GM12801 (cell line): Measurements from ENCODE around the gene SEMA5A.

ENCODE experiments used
- TF ChIP-seq, protein P1 (sequence below): IDR thresholded peaks from one replicate; pipeline ENCODE4 v1.5.1; 2011; ENCODE audit warnings: control low read depth; ENCODE audit not compliant: insufficient read length; ENCODE audit errors: extremely low read depth

SEMA5A gene

DNA sequence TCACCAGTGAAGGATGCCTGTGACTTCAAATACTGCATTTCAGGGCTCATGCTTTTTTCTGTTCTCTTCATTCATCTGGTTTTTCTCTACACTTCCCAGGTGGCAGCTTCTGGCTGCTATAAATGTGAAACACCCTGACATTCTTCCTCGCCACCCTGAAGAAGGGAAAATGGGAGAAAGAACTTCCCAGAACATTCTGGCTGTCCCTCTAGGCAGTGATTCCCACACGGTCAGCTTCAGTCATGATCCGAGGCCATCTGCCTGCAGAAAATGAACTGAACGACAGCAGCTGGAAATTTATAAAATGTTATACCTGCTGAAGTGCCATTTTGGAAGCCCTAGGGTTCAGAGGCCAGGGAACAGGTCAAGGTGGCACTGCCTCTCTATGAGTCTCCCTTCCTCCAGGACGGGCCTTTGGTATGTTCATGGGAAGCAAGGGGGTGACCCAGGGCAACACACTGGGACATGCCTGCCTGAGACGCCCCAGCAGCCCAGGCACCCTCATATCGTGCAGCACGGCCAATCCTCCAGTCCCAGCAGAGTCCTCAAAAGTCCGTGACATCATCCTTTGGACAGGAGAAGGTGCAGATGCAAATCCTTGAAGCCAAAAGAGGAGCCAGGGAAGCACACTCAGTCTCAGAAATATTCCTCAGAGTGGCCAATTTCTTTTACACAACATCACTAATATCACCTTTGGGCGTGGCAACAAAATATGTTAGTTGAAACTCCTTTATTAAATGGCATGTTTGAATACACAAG is 107.1 kb downstream of the SEMA5A start:
- TF ChIP-seq, protein P1, sequence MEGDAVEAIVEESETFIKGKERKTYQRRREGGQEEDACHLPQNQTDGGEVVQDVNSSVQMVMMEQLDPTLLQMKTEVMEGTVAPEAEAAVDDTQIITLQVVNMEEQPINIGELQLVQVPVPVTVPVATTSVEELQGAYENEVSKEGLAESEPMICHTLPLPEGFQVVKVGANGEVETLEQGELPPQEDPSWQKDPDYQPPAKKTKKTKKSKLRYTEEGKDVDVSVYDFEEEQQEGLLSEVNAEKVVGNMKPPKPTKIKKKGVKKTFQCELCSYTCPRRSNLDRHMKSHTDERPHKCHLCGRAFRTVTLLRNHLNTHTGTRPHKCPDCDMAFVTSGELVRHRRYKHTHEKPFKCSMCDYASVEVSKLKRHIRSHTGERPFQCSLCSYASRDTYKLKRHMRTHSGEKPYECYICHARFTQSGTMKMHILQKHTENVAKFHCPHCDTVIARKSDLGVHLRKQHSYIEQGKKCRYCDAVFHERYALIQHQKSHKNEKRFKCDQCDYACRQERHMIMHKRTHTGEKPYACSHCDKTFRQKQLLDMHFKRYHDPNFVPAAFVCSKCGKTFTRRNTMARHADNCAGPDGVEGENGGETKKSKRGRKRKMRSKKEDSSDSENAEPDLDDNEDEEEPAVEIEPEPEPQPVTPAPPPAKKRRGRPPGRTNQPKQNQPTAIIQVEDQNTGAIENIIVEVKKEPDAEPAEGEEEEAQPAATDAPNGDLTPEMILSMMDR: no peak

DNA sequence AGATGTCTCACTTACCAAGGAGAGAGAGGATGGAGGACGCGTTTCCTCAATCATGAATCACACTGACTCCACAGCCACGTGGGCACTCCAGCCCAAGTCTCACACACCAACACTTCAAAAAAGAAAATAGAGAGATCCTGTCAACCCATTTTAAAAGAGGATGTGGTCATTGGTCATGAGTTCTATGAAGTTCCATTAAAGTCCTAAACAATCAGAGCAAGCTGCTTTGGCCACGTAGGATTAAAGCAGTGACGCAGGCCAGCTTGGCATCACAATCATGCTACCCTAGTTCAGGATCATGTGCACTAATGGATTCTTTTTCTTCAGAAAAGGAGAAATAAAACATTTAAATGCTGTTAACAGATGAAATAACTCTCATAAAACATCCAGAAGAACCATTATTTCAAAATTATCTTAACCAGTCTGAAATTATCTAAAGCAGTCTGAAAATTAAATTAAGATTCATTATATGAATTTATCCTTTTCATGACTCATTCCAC is 108.1 kb downstream of the SEMA5A start:
- TF ChIP-seq, protein P1: no peak

DNA sequence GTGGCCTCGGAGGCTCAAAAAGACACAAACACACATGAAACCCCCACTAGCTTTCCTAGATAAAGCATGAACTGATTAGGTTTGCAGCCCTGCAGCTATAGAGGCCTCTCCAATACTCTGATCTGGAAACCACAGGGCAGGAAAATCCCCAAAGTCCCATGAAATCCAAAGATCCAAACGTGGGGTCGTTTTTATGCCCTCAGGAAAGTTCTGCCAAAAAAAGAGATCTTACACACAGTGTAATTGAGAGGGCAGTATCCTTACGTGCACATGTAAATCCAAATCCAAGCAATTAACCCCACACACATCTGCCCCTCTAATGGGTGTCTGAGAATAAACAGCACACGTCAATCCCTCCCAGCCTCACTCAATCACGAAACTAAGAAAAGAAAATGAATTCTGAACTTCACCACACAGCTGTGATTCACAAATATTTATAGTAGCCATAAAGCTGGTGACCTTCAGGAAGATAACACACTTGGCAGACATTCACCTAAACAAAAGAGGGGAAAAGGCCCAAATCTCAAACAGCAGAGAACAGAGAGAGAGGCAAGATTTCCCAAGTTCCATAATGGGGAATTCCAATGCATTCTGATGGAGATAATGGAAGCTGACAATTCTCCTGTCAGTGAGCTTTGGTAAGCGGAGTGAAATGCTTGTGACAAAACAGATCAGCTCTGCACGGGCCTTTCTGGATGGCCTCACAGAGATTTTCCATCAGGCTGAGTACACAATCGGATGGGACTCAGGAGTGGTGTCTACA is 114.2 kb downstream of the SEMA5A start:
- TF ChIP-seq, protein P1: no peak

DNA sequence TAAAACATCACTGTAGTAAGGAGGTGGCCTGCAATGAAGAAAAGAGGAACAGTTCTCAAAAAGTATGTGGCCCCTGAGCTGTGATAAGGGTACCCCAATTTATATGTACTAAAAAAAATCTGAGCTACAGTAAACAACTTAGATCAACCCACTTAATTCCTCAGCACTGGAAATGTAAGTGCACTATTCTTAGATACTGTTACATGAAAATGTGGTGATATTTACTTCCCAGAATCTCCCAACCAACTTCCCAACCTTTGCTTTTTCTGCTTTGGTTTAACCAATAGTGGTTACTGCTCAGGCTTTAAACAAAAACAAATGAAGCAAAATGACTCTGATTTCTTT is 114.8 kb downstream of the SEMA5A start:
- TF ChIP-seq, protein P1: no peak

DNA sequence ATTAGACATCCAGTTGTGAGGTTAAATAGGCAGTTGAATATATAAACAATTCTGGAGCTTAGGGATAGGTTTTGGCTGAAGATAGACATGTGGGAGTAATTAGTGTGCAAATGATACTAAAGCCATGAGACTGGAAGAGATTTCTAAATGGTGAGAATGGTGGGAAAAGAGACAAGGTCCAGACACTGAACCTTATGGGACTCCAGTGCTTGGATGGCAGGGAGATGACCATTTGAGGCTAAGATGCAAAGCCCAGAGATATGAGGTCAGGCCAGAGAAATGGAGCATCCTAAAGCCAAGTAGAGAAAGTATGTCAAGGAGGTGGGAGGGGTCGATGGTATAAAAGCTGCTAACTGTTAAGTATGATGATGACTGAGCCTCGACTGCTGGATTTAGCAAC is 115.6 kb downstream of the SEMA5A start:
- TF ChIP-seq, protein P1: no peak

DNA sequence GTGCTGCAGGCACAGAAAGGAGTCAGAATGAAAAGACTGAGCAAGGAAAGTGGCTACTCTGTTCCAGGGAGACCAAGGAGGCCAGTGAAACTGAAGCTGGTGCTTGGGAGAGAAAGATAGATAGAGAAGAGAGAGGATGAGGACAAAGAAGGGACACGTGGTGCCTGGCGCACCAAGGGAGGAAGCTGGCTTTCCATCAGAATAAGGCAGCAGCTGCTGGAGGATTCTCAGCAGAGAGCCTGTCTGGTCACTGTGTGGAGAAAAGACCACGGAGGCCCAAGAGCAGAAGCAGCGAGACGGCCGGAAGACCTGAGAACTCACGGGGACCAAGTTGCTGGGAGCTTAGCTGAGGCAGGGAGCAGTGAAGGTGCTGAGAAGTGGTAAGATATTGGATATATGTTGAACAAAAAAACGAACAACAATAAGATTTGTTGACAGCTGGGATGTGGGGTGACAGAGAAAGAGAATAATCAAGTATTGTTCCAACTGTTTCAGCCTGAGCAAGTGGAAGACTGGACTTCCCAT is 116.1 kb downstream of the SEMA5A start:
- TF ChIP-seq, protein P1: no peak

DNA sequence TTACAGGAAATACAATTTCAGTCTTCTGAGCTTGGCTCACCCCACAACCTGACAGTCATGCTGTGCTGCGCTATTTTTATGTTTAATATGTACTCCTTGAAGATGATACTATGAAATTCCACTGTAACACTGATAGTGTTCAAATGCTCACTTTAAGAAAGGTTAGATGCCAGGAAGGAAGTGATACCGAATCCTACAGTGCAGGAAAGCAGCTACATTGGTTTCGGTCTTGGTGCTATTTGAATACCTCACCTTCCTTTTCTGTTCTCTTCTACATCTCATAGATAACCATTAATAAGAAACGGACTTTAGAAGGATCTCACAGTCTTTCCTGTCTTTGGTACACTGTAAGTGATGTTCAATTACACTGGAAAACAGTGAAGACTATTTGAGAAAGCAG is 117.6 kb downstream of the SEMA5A start:
- TF ChIP-seq, protein P1: no peak
